Measurements from ENCODE around the gene ST8SIA2.

Gene ST8SIA2

GRCh38 chr15:92365084-92365483, 28.6 kb upstream of the ST8SIA2 start:
- Histone ChIP-seq H3K79me2 (ENCODE audit: insufficient read depth, low read length) (no peaks in the 10 kb centered on the region), H3K9me2 (replicated peaks; ENCODE audit: low read depth, low read length) (no peaks in the 10 kb centered on the region), H2AFZ (ENCODE audit: low read length) (no peak overlapping the region), H3K4me1 (ENCODE audit: insufficient read depth, low read length, poor library complexity, severe bottlenecking) (no peaks in the 10 kb centered on the region), H3K4me3 (ENCODE audit: low read length, poor library complexity, severe bottlenecking) (no peak overlapping the region), H4K20me1 (ENCODE audit: insufficient read depth, low read length, poor library complexity, severe bottlenecking) (no peaks in the 10 kb centered on the region), H3K9ac (ENCODE audit: low read depth, low read length, poor library complexity, severe bottlenecking) (no peak overlapping the region), H3K9me3 (ENCODE audit: insufficient read depth, low read depth, low read length) (no peaks in the 10 kb centered on the region), H3K36me3 (ENCODE audit: insufficient read depth, low read length) (no peaks in the 10 kb centered on the region), H3K27me3 (ENCODE audit: insufficient read depth, low read length, poor library complexity, severe bottlenecking) (no peaks in the 10 kb centered on the region), H3K4me2 (ENCODE audit: low read depth, low read length, poor library complexity, severe bottlenecking) (no peak overlapping the region), H3F3A (ENCODE audit: low read depth) (no peaks in the 10 kb centered on the region)
- TF ChIP-seq EZH2phosphoT487 (IDR thresholded peaks at IDR 0.05; ENCODE audit: borderline replicate concordance) (no peak), CTCF (conservative IDR thresholded peaks at IDR 0.05; ENCODE audit: low read length) (no peak)

GRCh38 chr15:92365906-92366305, 27.8 kb upstream of the ST8SIA2 start:
- Histone ChIP-seq H3K79me2 (ENCODE audit: insufficient read depth, low read length) (no peaks in the 10 kb centered on the region), H3K36me3 (ENCODE audit: insufficient read depth, low read length) (no peaks in the 10 kb centered on the region), H3K4me1 (ENCODE audit: insufficient read depth, low read length, poor library complexity, severe bottlenecking) (no peaks in the 10 kb centered on the region), H4K20me1 (ENCODE audit: insufficient read depth, low read length, poor library complexity, severe bottlenecking) (no peaks in the 10 kb centered on the region), H3K4me2 (ENCODE audit: low read depth, low read length, poor library complexity, severe bottlenecking) (no peak overlapping the region), H3K9ac (ENCODE audit: low read depth, low read length, poor library complexity, severe bottlenecking) (no peak overlapping the region), H3K27me3 (ENCODE audit: insufficient read depth, low read length, poor library complexity, severe bottlenecking) (no peaks in the 10 kb centered on the region), H3F3A (ENCODE audit: low read depth) (no peaks in the 10 kb centered on the region), H3K9me3 (ENCODE audit: insufficient read depth, low read depth, low read length) (no peaks in the 10 kb centered on the region), H2AFZ (ENCODE audit: low read length) (no peak overlapping the region), H3K4me3 (ENCODE audit: low read length, poor library complexity, severe bottlenecking) (no peak overlapping the region), H3K9me2 (replicated peaks; ENCODE audit: low read depth, low read length) (no peaks in the 10 kb centered on the region)
- TF ChIP-seq EZH2phosphoT487 (IDR thresholded peaks at IDR 0.05; ENCODE audit: borderline replicate concordance) (no peak), CTCF (conservative IDR thresholded peaks at IDR 0.05; ENCODE audit: low read length) (no peak)

GRCh38 chr15:92366381-92366780, 27.3 kb upstream of the ST8SIA2 start:
- TF ChIP-seq CTCF (conservative IDR thresholded peaks at IDR 0.05; ENCODE audit: low read length) (no peak), EZH2phosphoT487 (IDR thresholded peaks at IDR 0.05; ENCODE audit: borderline replicate concordance) (no peak)
- no peak overlapping the region for H3K4me3 ChIP-seq (ENCODE audit: low read length, poor library complexity, severe bottlenecking)
- H2AFZ ChIP-seq (ENCODE audit: low read length), result no peak overlapping the region
- H3K79me2 ChIP-seq (ENCODE audit: insufficient read depth, low read length), result no peaks in the 10 kb centered on the region
- H3K36me3 ChIP-seq (ENCODE audit: insufficient read depth, low read length), result no peaks in the 10 kb centered on the region
- no peaks in the 10 kb centered on the region for H4K20me1 ChIP-seq (ENCODE audit: insufficient read depth, low read length, poor library complexity, severe bottlenecking)
- H3F3A ChIP-seq (ENCODE audit: low read depth), result no peaks in the 10 kb centered on the region
- no peak overlapping the region for H3K4me2 ChIP-seq (ENCODE audit: low read depth, low read length, poor library complexity, severe bottlenecking)
- H3K4me1 ChIP-seq (ENCODE audit: insufficient read depth, low read length, poor library complexity, severe bottlenecking), result no peaks in the 10 kb centered on the region
- no peaks in the 10 kb centered on the region for H3K9me3 ChIP-seq (ENCODE audit: insufficient read depth, low read depth, low read length)
- H3K27me3 ChIP-seq (ENCODE audit: insufficient read depth, low read length, poor library complexity, severe bottlenecking), result no peaks in the 10 kb centered on the region
- H3K9me2 ChIP-seq (replicated peaks; ENCODE audit: low read depth, low read length), result no peaks in the 10 kb centered on the region
- H3K9ac ChIP-seq (ENCODE audit: low read depth, low read length, poor library complexity, severe bottlenecking), result no peak overlapping the region

All from Loucy (cell line).